ENCODE results near the gene TBC1D22A.

DNA sequence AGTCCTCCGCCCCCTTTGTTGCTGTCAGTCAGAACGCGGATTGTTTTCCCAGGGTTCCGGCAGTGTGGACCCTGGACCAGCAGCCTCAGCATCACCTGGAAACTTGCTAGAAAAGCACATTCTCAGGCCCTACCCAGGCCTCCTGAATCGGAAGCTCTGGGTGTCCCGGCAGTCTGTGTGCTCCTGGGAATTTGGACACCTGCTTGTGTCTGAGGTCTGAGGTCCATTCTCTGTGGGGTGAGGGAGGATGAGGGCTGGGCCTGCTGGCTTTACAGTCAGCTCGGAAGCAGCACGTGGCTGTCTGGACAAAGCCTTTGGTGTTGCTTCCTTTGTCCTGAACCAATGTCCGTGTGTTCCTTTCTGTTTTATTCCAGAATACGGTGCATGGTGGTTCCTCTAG lies 299.7 kb downstream of the TBC1D22A start:
- TF ChIP-seq, protein P1, sequence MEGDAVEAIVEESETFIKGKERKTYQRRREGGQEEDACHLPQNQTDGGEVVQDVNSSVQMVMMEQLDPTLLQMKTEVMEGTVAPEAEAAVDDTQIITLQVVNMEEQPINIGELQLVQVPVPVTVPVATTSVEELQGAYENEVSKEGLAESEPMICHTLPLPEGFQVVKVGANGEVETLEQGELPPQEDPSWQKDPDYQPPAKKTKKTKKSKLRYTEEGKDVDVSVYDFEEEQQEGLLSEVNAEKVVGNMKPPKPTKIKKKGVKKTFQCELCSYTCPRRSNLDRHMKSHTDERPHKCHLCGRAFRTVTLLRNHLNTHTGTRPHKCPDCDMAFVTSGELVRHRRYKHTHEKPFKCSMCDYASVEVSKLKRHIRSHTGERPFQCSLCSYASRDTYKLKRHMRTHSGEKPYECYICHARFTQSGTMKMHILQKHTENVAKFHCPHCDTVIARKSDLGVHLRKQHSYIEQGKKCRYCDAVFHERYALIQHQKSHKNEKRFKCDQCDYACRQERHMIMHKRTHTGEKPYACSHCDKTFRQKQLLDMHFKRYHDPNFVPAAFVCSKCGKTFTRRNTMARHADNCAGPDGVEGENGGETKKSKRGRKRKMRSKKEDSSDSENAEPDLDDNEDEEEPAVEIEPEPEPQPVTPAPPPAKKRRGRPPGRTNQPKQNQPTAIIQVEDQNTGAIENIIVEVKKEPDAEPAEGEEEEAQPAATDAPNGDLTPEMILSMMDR (IDR thresholded peaks at IDR 0.05) = no peak
- TF ChIP-seq POLR2A (IDR thresholded peaks at IDR 0.05) = no peak
